Endothelial cell of umbilical vein (primary cell): ENCODE data around the gene SYT8. TPM values are rescaled to one million over a fixed set of nuclear protein-coding genes. Genes with fewer than 3 reads are reported as not detected.

Source experiments
- BruUV-seq: library from RNA; stranded (reverse); fragments of 400-500 nt; replicated peaks from 2 replicates; lab custom pipeline; 2021; lab: Mats Ljungman, UMichigan
- CTCF ChIA-PET: fragments of 300-600, 350-600 bp; sonication (Branson Sonifier 250); formaldehyde crosslinking; loops from one replicate; lab custom pipeline; 2021; ENCODE audit warnings: antibody characterized with exemption, inconsistent platforms; lab: Charles Lee
- POLR2A ChIA-PET: fragments of 300-600, 350-600 bp; sonication (Branson Sonifier 250); formaldehyde crosslinking; loops from one replicate; lab custom pipeline; 2021; ENCODE audit warnings: antibody characterized with exemption, inconsistent platforms; lab: Charles Lee
- DNase-seq: peaks from one replicate; pipeline ENCODE4 v3.0.0-alpha.2; 2011; ENCODE audit warnings: low read depth, low spot score
- FAIRE-seq: peaks from 2 replicates; lab custom pipeline; 2011; peaks lifted over from hg19 to GRCh38; lab: Jason Lieb, UNC
- H2AFZ ChIP-seq: 2 replicates; pipeline ENCODE4 v1.6.0; 2012; ENCODE audit warnings: low read depth, low read length, control low read depth, inconsistent platforms
- H3K27ac ChIP-seq: 2 replicates; pipeline ENCODE4 v1.5.1; 2011; ENCODE audit warnings: low read depth, mild to moderate bottlenecking, control low read depth, low read length, moderate library complexity; ENCODE audit not compliant: insufficient read depth
- H3K27me3 ChIP-seq, 2 experiments: 2 replicates each; pipeline versions ENCODE4 v1.6.0 to v1.6.1; 2011; ENCODE audit warnings: low read length in 2 of 2, mixed read lengths in 1 of 2; ENCODE audit not compliant: control insufficient read depth in 2 of 2, insufficient read depth in 2 of 2
- H3K36me3 ChIP-seq, 2 experiments: 2 replicates in 1 of 2; 3 replicates in 1 of 2; pipeline ENCODE4 v1.5.1; 2011; ENCODE audit warnings: low read length in 2 of 2, mild to moderate bottlenecking in 1 of 2, moderate library complexity in 1 of 2; ENCODE audit not compliant: control insufficient read depth in 2 of 2, insufficient read depth in 2 of 2; ENCODE audit errors: extremely low read depth in 1 of 2
- H3K4me1 ChIP-seq: 3 replicates; pipeline ENCODE4 v1.5.1; 2011; ENCODE audit warnings: mild to moderate bottlenecking, low read length; ENCODE audit not compliant: control insufficient read depth, insufficient read depth; ENCODE audit errors: extremely low read depth
- H3K4me2 ChIP-seq: 2 replicates; pipeline ENCODE4 v1.6.1; 2011; ENCODE audit warnings: low read length, control low read depth, mixed read lengths; ENCODE audit not compliant: insufficient read depth
- H3K4me3 ChIP-seq, 3 experiments: fragments of 200-600 bp in 1 of 3; sonication (generic), shearing (Covaris generic) in 1 of 3; replicated peaks in 1 of 3; 2 replicates each; pipeline ENCODE4 v1.5.1; 2011 to 2016; ENCODE audit warnings: control low read depth in 3 of 3, low read length in 3 of 3, mild to moderate bottlenecking in 2 of 3, inconsistent platforms in 1 of 3, low read depth in 1 of 3, moderate library complexity in 1 of 3; ENCODE audit not compliant: insufficient read depth in 1 of 3
- H3K79me2 ChIP-seq: 2 replicates; pipeline ENCODE4 v1.6.0; 2012; ENCODE audit warnings: low read length, inconsistent platforms; ENCODE audit not compliant: control insufficient read depth, insufficient read depth
- H3K9ac ChIP-seq: replicated peaks from 2 replicates; pipeline ENCODE3; 2011; ENCODE audit warnings: low read length, control low read depth; ENCODE audit not compliant: insufficient read depth; ENCODE audit errors: extremely low read depth
- H3K9me1 ChIP-seq: replicated peaks from 3 replicates; pipeline ENCODE4 v1.6.0; 2011; ENCODE audit warnings: mild to moderate bottlenecking, low read length; ENCODE audit not compliant: control insufficient read depth, insufficient read depth; ENCODE audit errors: extremely low read depth
- H3K9me3 ChIP-seq: replicated peaks from 2 replicates; pipeline ENCODE4 v1.5.1; 2012; ENCODE audit warnings: low read length, inconsistent platforms; ENCODE audit not compliant: control insufficient read depth, insufficient read depth
- H4K20me1 ChIP-seq: replicated peaks from 2 replicates; pipeline ENCODE3; 2011; ENCODE audit warnings: mild to moderate bottlenecking, low read length; ENCODE audit not compliant: control insufficient read depth, insufficient read depth; ENCODE audit errors: extremely low read depth
- EZH2 ChIP-seq: IDR thresholded peaks from 2 replicates; pipeline ENCODE4 v1.6.1; 2012; ENCODE audit warnings: borderline replicate concordance, low read depth, mild to moderate bottlenecking, moderate library complexity, low read length, inconsistent platforms; ENCODE audit not compliant: severe bottlenecking
- FOS ChIP-seq: IDR thresholded peaks from 2 replicates; pipeline ENCODE4 v1.6.1; 2011; ENCODE audit warnings: mild to moderate bottlenecking, low read length, moderate library complexity, borderline replicate concordance; ENCODE audit not compliant: insufficient read depth
- GATA2 ChIP-seq: IDR thresholded peaks from 2 replicates; pipeline ENCODE4 v1.7.0; 2011; ENCODE audit warnings: low read depth, mild to moderate bottlenecking, moderate library complexity, mixed read lengths, low read length; ENCODE audit not compliant: insufficient read length, insufficient read depth
- JUN ChIP-seq: IDR thresholded peaks from 2 replicates; pipeline ENCODE4 v1.6.1; 2011; ENCODE audit warnings: borderline replicate concordance, low read depth; ENCODE audit not compliant: insufficient read length, insufficient read depth
- MYC ChIP-seq: IDR thresholded peaks from one replicate; pipeline ENCODE4 v1.6.1; 2011; ENCODE audit warnings: mild to moderate bottlenecking, low read depth, low read length
- POLR2A ChIP-seq: IDR thresholded peaks from 2 replicates; pipeline ENCODE4 v1.6.1; 2012; ENCODE audit warnings: low read depth, mild to moderate bottlenecking, control low read depth, low read length
- POLR2AphosphoS5 ChIP-seq: IDR thresholded peaks from 2 replicates; pipeline ENCODE4 v1.6.1; 2012; ENCODE audit warnings: low read depth, mild to moderate bottlenecking, control low read depth, low read length, moderate library complexity; ENCODE audit not compliant: insufficient read depth
- dilution Hi-C: fragments of 300-500 bp; cut with MboI; formaldehyde crosslinking; loops from one replicate; pipeline ENCODE4 v1.15.0; 2019; ENCODE audit warnings: low sequenced_read_pairs; ENCODE audit not compliant: extremely low pct_ligation_motif_present
- intact Hi-C: fragments of 100-400 bp; cut with micrococcal nuclease; formaldehyde crosslinking; loops from one replicate; pipeline ENCODE4 v1.10.0; 2022
- polyA plus RNA-seq, 4 experiments: library from polyadenylated mRNA; depleted of rRNA in 3 of 4; stranded (reverse) in 3 of 4; unstranded in 1 of 4; fragments of >200 nt; gene quantifications; 2 replicates each; pipeline versions ENCODE4 v1.2.1 to v1.2.3, GENCODE V29; 2011 to 2012; ENCODE audit warnings: missing spikeins in 1 of 4
- total RNA-seq: library from RNA; stranded (reverse); gene quantifications from 2 replicates; pipeline ENCODE4 v1.2.3, GENCODE V29; 2021
- TF ChIP-seq, protein P1 (sequence below), 2 donors: IDR thresholded peaks; 1 replicate in 1 of 2; 2 replicates in 1 of 2; pipeline ENCODE4 v1.5.1; 2011; ENCODE audit warnings: low read length in 2 of 2, mild to moderate bottlenecking in 2 of 2, moderate library complexity in 2 of 2, control low read depth in 1 of 2, inconsistent platforms in 1 of 2, low read depth in 1 of 2; ENCODE audit not compliant: insufficient read depth in 1 of 2; ENCODE audit errors: extremely low read depth in 1 of 2
- TF ChIP-seq, protein P2 (sequence below): IDR thresholded peaks from 2 replicates; pipeline ENCODE4 v1.6.1; 2011; ENCODE audit not compliant: insufficient read depth, insufficient read length

SYT8 gene
- total and polyA plus RNA-seq, 2 donors (not counting 3 experiments of a cell fraction or from before 2014, with no cell fraction given), result not detected

DNA sequence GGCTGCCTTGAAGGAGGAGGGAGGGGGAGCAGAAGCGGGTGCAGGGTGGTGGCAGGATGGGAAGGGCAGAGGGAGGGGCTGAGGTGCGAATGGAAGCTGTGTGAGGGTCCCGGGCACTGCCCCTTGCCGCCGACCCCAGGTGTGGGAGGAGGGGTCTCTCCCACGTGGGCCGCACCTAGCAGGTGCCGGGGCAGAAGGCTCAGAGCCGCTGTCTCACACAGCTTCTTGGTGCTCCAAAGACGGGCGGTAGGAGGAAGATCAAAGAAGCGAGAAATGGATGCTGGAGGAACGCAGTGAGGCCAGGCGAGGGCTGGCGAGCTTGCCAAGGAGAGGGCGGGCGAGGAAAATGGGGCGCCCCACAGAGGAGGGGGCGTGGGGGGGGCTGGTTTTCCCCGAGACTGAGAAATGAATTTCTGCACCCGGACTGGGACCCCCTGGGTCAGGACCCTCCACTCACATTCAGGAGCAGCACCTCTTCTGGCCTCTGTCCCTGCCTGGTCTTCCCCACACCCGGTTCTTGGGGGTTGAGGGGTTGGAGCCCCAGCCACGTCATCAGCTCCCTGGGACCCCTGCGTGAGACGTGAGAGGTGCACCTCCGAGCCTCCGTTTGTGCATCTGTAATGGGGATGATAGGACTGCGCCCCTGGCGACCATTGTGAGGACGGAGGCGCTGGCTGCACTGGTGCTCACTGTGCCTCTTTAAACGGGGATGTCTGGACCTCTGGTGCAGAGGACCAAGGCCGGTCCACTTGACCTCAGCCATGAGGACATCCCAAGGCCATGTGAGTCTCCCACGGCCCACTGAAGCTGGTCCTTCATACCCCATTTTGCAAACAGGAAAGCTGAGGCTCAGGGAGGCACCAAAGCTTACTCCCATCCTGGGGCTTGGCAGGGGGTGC is 34.9 kb downstream of the SYT8 start:
- intact Hi-C loops (no loop called here), dilution Hi-C loops (no loop called here)
- no peak overlapping the region for H3K9ac ChIP-seq
- H3K9me1 ChIP-seq, result no peaks in the 10 kb centered on the region
- H3K27ac ChIP-seq, result no peak overlapping the region
- ChIA-PET POLR2A (no interaction called here), CTCF (interaction anchor here (1.1 to 3.2 kb wide), 4 partner anchors 13 to 281 kb away, joined by 3 to 11 read pairs (median 6); no protein-coding TSS in a partner anchor)
- H3K4me3 ChIP-seq, result no peak overlapping the region
- no peak overlapping the region for H3K4me2 ChIP-seq
- DNase-seq (no peak), FAIRE-seq (no peak)
- H2AFZ ChIP-seq, result no peak overlapping the region
- TF ChIP-seq EZH2 (no peak), MYC (no peak)
- no peaks in the 10 kb centered on the region for H3K79me2 ChIP-seq
- no peaks in the 10 kb centered on the region for H3K36me3 ChIP-seq
- no TSS peak for BruUV-seq
- no peaks in the 10 kb centered on the region for H3K4me1 ChIP-seq
- peaks cover 0 to 3% of the 10 kb centered on the region in 2 experiments for H3K27me3 ChIP-seq
- no peaks in the 10 kb centered on the region for H3K9me3 ChIP-seq
- no peaks in the 10 kb centered on the region for H4K20me1 ChIP-seq

DNA sequence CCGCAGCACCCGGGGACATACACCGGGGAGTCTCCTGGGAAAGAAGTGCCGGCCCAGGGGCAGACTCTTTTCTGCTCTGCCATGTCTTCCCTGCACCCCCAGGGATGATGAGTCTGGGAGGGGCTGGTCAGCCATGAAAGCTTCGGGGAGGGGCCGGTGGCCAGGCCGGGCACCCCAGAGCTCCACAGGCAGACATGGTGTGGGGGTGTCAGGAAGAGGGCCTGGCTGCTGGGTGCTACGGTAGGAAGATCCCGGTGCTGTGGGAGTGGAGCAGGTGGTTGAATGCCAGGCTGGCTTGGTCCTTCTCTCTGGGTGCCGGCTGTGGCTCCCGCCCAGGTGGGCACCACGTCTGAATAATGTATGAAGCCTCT is 35.5 kb downstream of the SYT8 start:
- H3K79me2 ChIP-seq, result no peaks in the 10 kb centered on the region
- ChIA-PET CTCF (interaction anchor here (1.1 to 3.2 kb wide), 4 partner anchors 12 to 280 kb away, joined by 3 to 11 read pairs (median 6); no protein-coding TSS in a partner anchor), POLR2A (no interaction called here)
- no peak overlapping the region for H3K9ac ChIP-seq
- dilution Hi-C loops (no loop called here), intact Hi-C loops (no loop called here)
- no peak overlapping the region for H2AFZ ChIP-seq
- no peak overlapping the region for H3K4me3 ChIP-seq
- H3K27me3 ChIP-seq, result peaks cover 0 to 3% of the 10 kb centered on the region in 2 experiments
- H4K20me1 ChIP-seq, result no peaks in the 10 kb centered on the region
- no peak overlapping the region for H3K4me2 ChIP-seq
- no peak for TF ChIP-seq FOS
- TF ChIP-seq MYC, result no peak
- no peak for TF ChIP-seq JUN
- no peak for TF ChIP-seq POLR2A
- TF ChIP-seq EZH2, result no peak
- TF ChIP-seq GATA2, result no peak
- TF ChIP-seq, protein P1, sequence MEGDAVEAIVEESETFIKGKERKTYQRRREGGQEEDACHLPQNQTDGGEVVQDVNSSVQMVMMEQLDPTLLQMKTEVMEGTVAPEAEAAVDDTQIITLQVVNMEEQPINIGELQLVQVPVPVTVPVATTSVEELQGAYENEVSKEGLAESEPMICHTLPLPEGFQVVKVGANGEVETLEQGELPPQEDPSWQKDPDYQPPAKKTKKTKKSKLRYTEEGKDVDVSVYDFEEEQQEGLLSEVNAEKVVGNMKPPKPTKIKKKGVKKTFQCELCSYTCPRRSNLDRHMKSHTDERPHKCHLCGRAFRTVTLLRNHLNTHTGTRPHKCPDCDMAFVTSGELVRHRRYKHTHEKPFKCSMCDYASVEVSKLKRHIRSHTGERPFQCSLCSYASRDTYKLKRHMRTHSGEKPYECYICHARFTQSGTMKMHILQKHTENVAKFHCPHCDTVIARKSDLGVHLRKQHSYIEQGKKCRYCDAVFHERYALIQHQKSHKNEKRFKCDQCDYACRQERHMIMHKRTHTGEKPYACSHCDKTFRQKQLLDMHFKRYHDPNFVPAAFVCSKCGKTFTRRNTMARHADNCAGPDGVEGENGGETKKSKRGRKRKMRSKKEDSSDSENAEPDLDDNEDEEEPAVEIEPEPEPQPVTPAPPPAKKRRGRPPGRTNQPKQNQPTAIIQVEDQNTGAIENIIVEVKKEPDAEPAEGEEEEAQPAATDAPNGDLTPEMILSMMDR (IDR thresholded peaks at IDR 0.05; ENCODE audit: extremely low read depth in 1 of 2, insufficient read depth in 1 of 2, low read depth in 1 of 2, low read length in 2 of 2), result no peak
- TF ChIP-seq, protein P2, sequence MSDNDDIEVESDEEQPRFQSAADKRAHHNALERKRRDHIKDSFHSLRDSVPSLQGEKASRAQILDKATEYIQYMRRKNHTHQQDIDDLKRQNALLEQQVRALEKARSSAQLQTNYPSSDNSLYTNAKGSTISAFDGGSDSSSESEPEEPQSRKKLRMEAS, result no peak
- no peak for TF ChIP-seq POLR2AphosphoS5
- no peaks in the 10 kb centered on the region for H3K36me3 ChIP-seq
- BruUV-seq, result no TSS peak
- no peak overlapping the region for H3K27ac ChIP-seq
- H3K9me3 ChIP-seq, result no peaks in the 10 kb centered on the region
- H3K9me1 ChIP-seq, result no peaks in the 10 kb centered on the region
- no peak for DNase-seq
- no peak for FAIRE-seq
- no peaks in the 10 kb centered on the region for H3K4me1 ChIP-seq
